Left lung (tissue), 10 donors: ENCODE measurements around the gene KRT84. TPM values are rescaled to one million over a fixed set of nuclear protein-coding genes. Genes with fewer than 3 reads are reported as not detected.

ENCODE experiments used
- ATAC-seq: fragments of 200-7000 bp; cut with Tn5 transposase; one replicate; pipeline ENCODE4 v1.9.1; 2020; ENCODE audit warnings: moderate library complexity
- DNase-seq, 4 donors: peaks; one replicate each; pipeline ENCODE4 v3.0.0-alpha.2; 2013 to 2020
- H3K27ac ChIP-seq, 2 donors: fragments of 200-600 bp; sonication (generic) in 1 of 2; one replicate each; pipeline versions ENCODE4 v1.5.0 to v1.8.0; 2020 to 2021
- H3K27me3 ChIP-seq, 2 donors: fragments of 200-600 bp; sonication (generic) in 1 of 2; one replicate each; pipeline versions ENCODE4 v1.5.0 to v1.8.0; 2020 to 2021
- H3K36me3 ChIP-seq, 2 donors: fragments of 200-600 bp; sonication (generic) in 1 of 2; one replicate each; pipeline versions ENCODE4 v1.5.0 to v1.8.0; 2020 to 2021
- H3K4me1 ChIP-seq, 2 donors: fragments of 200-600 bp; one replicate each; pipeline ENCODE4 v1.8.0; 2021
- H3K4me3 ChIP-seq, 2 donors: fragments of 200-600 bp; sonication (generic) in 1 of 2; one replicate each; pipeline versions ENCODE4 v1.5.0 to v1.8.0; 2020 to 2021; ENCODE audit warnings: mild to moderate bottlenecking in 1 of 2
- H3K9me3 ChIP-seq, 2 donors: fragments of 200-600 bp; sonication (generic) in 1 of 2; one replicate each; pipeline versions ENCODE4 v1.5.0 to v1.8.0; 2020 to 2021
- intact Hi-C, 2 donors: fragments of 100-400 bp; cut with DNase I; formaldehyde crosslinking; loops; one replicate each; pipeline versions ENCODE4 v1.11.2 to v1.14.2; 2022
- polyA plus RNA-seq, 6 donors: library from polyadenylated mRNA; unstranded; fragments of 120-200 nt; gene quantifications; one replicate each; pipeline ENCODE4 v1.2.1, GENCODE V29; 2013; ENCODE audit not compliant: insufficient read length in 6 of 6
- total RNA-seq, 2 donors: library from RNA; stranded (reverse); fragmentation: NEBNext Ultra II Directional; extraction: Animal tissue kit (Norgen Biotek cat#: 25700); gene quantifications; one replicate each; pipeline ENCODE4 v1.2.1, GENCODE V29; 2021
- TF ChIP-seq, protein P1 (sequence below), 2 donors: fragments of 200-600 bp; sonication (generic) in 1 of 2; IDR thresholded peaks; one replicate each; pipeline versions ENCODE4 v1.5.0 to v1.8.0; 2021; ENCODE audit warnings: antibody characterized with exemption in 2 of 2
- donor health status: DM: no; HTN: yes; CAD: no.
- donor health status: DM: no; HTN: no; CAD: no.

The KRT84 gene
- total and polyA plus RNA-seq, 8 donors, result not detected

DNA sequence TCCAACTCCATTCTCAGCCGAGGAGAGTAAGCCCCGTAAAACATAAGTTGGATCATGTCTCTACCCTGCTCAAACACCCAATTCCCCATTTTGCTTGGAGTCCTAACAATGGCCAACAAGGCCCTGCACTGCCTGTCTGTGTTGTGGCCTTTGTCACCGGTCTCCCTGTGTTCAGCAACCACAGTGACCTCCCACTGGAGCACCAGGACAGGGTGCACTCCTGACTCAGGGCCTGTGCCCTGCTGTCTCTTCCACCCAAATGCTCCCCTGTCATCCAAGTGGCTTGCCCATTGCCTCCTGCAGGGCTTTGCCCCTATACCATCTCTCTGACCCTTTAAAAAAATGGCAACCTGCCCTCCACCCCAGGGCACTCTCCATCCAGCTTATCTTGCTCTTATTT is 13.7 kb downstream of the KRT84 start:
- TF ChIP-seq, protein P1, sequence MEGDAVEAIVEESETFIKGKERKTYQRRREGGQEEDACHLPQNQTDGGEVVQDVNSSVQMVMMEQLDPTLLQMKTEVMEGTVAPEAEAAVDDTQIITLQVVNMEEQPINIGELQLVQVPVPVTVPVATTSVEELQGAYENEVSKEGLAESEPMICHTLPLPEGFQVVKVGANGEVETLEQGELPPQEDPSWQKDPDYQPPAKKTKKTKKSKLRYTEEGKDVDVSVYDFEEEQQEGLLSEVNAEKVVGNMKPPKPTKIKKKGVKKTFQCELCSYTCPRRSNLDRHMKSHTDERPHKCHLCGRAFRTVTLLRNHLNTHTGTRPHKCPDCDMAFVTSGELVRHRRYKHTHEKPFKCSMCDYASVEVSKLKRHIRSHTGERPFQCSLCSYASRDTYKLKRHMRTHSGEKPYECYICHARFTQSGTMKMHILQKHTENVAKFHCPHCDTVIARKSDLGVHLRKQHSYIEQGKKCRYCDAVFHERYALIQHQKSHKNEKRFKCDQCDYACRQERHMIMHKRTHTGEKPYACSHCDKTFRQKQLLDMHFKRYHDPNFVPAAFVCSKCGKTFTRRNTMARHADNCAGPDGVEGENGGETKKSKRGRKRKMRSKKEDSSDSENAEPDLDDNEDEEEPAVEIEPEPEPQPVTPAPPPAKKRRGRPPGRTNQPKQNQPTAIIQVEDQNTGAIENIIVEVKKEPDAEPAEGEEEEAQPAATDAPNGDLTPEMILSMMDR (IDR thresholded peaks at IDR 0.05), result no peak
- Histone ChIP-seq H3K27ac (peak overlapping the region in 1 of 2 donors; percentile 15), H3K4me3 (no peak overlapping the region), H3K9me3 (no peaks in the 10 kb centered on the region), H3K27me3 (peaks cover 0 to 21% of the 10 kb centered on the region in 2 donors), H3K36me3 (no peaks in the 10 kb centered on the region), H3K4me1 (no peaks in the 10 kb centered on the region)
- intact Hi-C loops, result no loop called here
- no peak for ATAC-seq
- DNase-seq, result no peak

GRCh38 chr12:52370926-52371608 is 14.4 kb downstream of the KRT84 start:
- intact Hi-C loops, result no loop called here
- DNase-seq (peak in 3 of 4 donors; percentile 53 to 91 (median 77)), ATAC-seq (peak; percentile 54)

DNA sequence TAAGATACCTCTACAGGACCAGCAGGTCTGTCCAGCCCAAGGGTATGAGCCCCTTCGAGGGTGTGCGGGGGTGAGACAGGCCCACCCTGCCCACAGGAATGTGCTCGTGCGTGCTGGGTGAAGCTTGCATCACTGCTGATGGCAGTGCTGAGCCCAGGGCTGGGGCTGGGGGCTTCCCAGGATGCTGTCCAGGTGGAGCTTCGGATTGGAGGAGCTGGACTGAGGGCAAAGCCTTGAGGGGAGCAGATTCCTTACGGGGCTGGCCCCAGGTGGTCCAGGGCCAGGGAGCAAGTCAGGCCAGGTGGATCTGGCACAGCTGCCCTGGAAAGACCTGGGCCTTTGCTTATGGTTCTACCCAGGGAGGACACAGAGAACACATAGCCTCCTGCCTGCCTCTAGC is 15.6 kb downstream of the KRT84 start:
- TF ChIP-seq, protein P1 (IDR thresholded peaks at IDR 0.05), result no peak
- DNase-seq, result no peak
- intact Hi-C loops, result no loop called here

More at GRCh38 chr12:52370926-52371608, 14.4 kb downstream of the KRT84 start:
- Histone ChIP-seq H3K4me3 (no peak overlapping the region), H3K27me3 (peaks cover 0 to 23% of the 10 kb centered on the region in 2 donors), H3K27ac (peak overlapping the region in 1 of 2 donors; percentile 15), H3K4me1 (no peaks in the 10 kb centered on the region), H3K36me3 (no peaks in the 10 kb centered on the region), H3K9me3 (no peaks in the 10 kb centered on the region)
- TF ChIP-seq, protein P1 (IDR thresholded peaks at IDR 0.05), result no peak

GRCh38 chr12:52369211-52369610 is 16.2 kb downstream of the KRT84 start:
- peaks cover 0 to 23% of the 10 kb centered on the region in 2 donors for H3K27me3 ChIP-seq
- DNase-seq (no peak), ATAC-seq (no peak)
- no peaks in the 10 kb centered on the region for H3K36me3 ChIP-seq
- no peaks in the 10 kb centered on the region for H3K4me1 ChIP-seq
- TF ChIP-seq, protein P1 (IDR thresholded peaks at IDR 0.05), result no peak
- intact Hi-C loops, result no loop called here
- H3K9me3 ChIP-seq, result no peaks in the 10 kb centered on the region
- no peak overlapping the region for H3K4me3 ChIP-seq
- no peak overlapping the region for H3K27ac ChIP-seq

More for the DNA sequence above, 15.6 kb downstream of the KRT84 start:
- no peak overlapping the region for H3K27ac ChIP-seq
- peaks cover 0 to 23% of the 10 kb centered on the region in 2 donors for H3K27me3 ChIP-seq
- no peak overlapping the region for H3K4me3 ChIP-seq
- H3K36me3 ChIP-seq, result no peaks in the 10 kb centered on the region
- H3K9me3 ChIP-seq, result no peaks in the 10 kb centered on the region
- no peak for ATAC-seq
- no peaks in the 10 kb centered on the region for H3K4me1 ChIP-seq

DNA sequence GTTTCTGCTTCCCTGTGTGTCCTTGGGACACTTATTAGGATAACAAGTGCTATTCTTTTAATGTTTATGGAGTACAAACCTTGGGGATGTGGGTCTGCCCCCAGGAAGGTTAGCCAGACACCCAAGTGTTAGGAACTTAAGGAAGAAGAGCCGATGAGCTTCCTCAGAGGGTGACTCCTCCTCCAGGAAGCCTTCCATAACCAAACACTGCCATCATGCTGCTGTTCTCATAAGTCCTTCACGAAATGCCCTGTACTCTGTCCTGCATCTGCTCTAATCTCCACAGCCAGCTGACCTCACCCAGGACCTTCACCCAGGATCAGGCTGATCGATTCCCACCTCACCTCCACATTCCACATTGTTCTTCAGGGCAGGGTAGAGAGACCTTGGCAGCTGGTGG is 16.9 kb downstream of the KRT84 start:
- no peaks in the 10 kb centered on the region for H3K36me3 ChIP-seq
- peaks cover 0 to 23% of the 10 kb centered on the region in 2 donors for H3K27me3 ChIP-seq
- no peaks in the 10 kb centered on the region for H3K4me1 ChIP-seq
- TF ChIP-seq, protein P1 (IDR thresholded peaks at IDR 0.05), result no peak
- no peaks in the 10 kb centered on the region for H3K9me3 ChIP-seq
- no peak for DNase-seq
- intact Hi-C loops, result no loop called here
- H3K4me3 ChIP-seq, result no peak overlapping the region
- H3K27ac ChIP-seq, result no peak overlapping the region
- ATAC-seq, result no peak
